Peyer's patch (tissue), 4 donors: Measurements from ENCODE around the gene GRIP1. TPM values are rescaled to one million over a fixed set of nuclear protein-coding genes. Genes with fewer than 3 reads are reported as not detected.

Source experiments
- DNase-seq, 3 donors: peaks; one replicate each; pipeline ENCODE4 v3.0.0-alpha.2; 2017 to 2019
- H3K27ac ChIP-seq, 4 donors: fragments of 200-600 bp; sonication (generic); one replicate each; pipeline ENCODE4 v1.5.1; 2016 to 2019
- H3K27me3 ChIP-seq, 2 donors: fragments of 200-600 bp; sonication (generic); one replicate each; pipeline ENCODE4 v1.5.1; 2019
- H3K36me3 ChIP-seq, 3 donors: fragments of 200-600 bp; sonication (generic); one replicate each; pipeline ENCODE4 v1.5.1; 2016 to 2019
- H3K4me1 ChIP-seq, 4 donors: fragments of 200-600 bp; sonication (generic); one replicate each; pipeline ENCODE4 v1.5.1; 2016 to 2019
- H3K4me3 ChIP-seq, 4 donors: fragments of 200-600 bp; sonication (generic); 1 replicate in 3 of 4; 2 replicates in 1 of 4; pipeline ENCODE4 v1.5.1; 2016 to 2019; ENCODE audit warnings: mild to moderate bottlenecking in 1 of 4
- H3K9me3 ChIP-seq, 4 donors: fragments of 200-600 bp; sonication (generic); one replicate each; pipeline ENCODE4 v1.5.1; 2016 to 2019; ENCODE audit warnings: mild to moderate bottlenecking in 1 of 4
- CTCF ChIP-seq, 6 experiments: fragments of 450-650 bp in 4 of 6; fragments of 200-600 bp in 2 of 6; sonication (generic) in 1 of 6; IDR thresholded peaks; one replicate each; pipeline ENCODE4 v1.5.1; 2017 to 2019; ENCODE audit warnings: antibody characterized with exemption in 6 of 6, mild to moderate bottlenecking in 3 of 6, moderate library complexity in 1 of 6
- POLR2A ChIP-seq, 2 donors: fragments of 450-650 bp; IDR thresholded peaks; one replicate each; pipeline ENCODE4 v1.5.1; 2017; ENCODE audit warnings: antibody characterized with exemption in 2 of 2, mild to moderate bottlenecking in 2 of 2, moderate library complexity in 2 of 2
- total RNA-seq, 4 donors: library from RNA; depleted of rRNA; stranded (reverse); fragments of >200 nt; gene quantifications; one replicate each; pipeline ENCODE4 v1.1.0, GENCODE V29; 2016

Gene GRIP1
- total RNA-seq, 4 donors from 2014 or later = 0.66 to 5.2 (median 1.4) TPM

DNA sequence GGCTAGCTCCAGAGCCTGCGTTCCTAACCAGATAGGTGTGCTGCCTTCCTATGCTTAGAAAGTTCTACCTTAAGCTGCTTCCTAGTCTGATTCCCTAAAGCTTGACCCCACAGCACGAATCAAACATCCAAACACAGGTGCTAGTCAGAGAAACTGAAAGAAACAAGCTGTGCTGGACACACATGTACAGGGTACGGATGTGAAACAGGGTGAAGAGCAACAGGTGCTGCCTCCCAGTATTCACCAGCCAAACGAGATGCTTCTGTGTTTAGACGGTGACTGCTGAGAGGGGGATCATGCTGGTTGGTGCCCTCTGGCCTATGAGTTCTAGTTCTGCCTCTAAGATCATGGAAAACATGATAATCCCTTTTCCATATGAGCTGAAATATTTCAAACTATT lies 105.3 kb downstream of the GRIP1 start:
- H3K4me3 ChIP-seq = no peak overlapping the region
- DNase-seq = no peak
- H3K9me3 ChIP-seq = no peaks in the 10 kb centered on the region
- no peaks in the 10 kb centered on the region for H3K4me1 ChIP-seq
- no peaks in the 10 kb centered on the region for H3K36me3 ChIP-seq
- no peak overlapping the region for H3K27ac ChIP-seq
- TF ChIP-seq CTCF (IDR thresholded peaks at IDR 0.05) = no peak
- no peak for TF ChIP-seq POLR2A (IDR thresholded peaks at IDR 0.05)
- no peaks in the 10 kb centered on the region for H3K27me3 ChIP-seq

- H3K9me3 ChIP-seq = no peaks in the 10 kb centered on the region
- no peak for DNase-seq
- H3K27ac ChIP-seq = no peak overlapping the region
- H3K4me1 ChIP-seq = no peaks in the 10 kb centered on the region
- no peaks in the 10 kb centered on the region for H3K36me3 ChIP-seq
- TF ChIP-seq POLR2A (IDR thresholded peaks at IDR 0.05) (no peak), CTCF (IDR thresholded peaks at IDR 0.05) (no peak)
- no peaks in the 10 kb centered on the region for H3K27me3 ChIP-seq
- no peak overlapping the region for H3K4me3 ChIP-seq
Observed at GRCh38 chr12:66572845-66573244, 106.0 kb downstream of the GRIP1 start.

DNA sequence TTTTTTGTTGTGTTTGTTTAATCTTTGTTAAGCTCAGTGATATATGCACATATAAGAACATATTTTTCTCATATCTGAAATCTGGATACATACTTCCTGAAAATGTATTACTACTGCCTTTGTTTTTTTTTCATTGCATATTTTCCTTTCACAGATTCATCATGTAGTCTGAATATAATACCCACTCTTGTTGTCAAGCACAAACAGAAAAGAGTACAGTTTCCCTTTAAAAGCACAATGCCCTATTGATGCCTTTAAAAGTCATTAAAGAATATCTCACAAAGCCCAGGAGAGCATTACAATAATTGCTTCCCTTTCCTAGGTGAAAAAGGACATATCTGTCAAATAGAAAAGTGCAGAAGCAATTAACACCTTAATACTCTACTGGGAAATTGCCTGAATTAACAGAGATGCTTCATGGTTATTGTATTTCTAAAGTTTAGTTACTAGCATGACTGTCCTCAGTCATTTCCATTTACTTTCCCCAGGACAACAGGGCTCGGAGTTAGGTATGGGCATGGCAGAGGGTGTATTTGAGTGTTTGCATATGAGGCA lies 107.4 kb downstream of the GRIP1 start:
- Histone ChIP-seq H3K4me1 (no peaks in the 10 kb centered on the region), H3K27me3 (no peaks in the 10 kb centered on the region), H3K9me3 (no peaks in the 10 kb centered on the region), H3K4me3 (no peak overlapping the region), H3K36me3 (no peaks in the 10 kb centered on the region), H3K27ac (no peak overlapping the region)
- DNase-seq = no peak
- TF ChIP-seq POLR2A (IDR thresholded peaks at IDR 0.05) (no peak), CTCF (IDR thresholded peaks at IDR 0.05) (no peak)

GRCh38 chr12:66563220-66563619 lies 115.7 kb downstream of the GRIP1 start:
- Histone ChIP-seq H3K27me3 (no peaks in the 10 kb centered on the region), H3K4me1 (no peaks in the 10 kb centered on the region)
- DNase-seq = no peak

GRCh38 chr12:66555113-66555512 lies 123.8 kb downstream of the GRIP1 start:
- Histone ChIP-seq H3K4me1 (no peaks in the 10 kb centered on the region), H3K36me3 (no peaks in the 10 kb centered on the region), H3K4me3 (no peak overlapping the region), H3K27ac (no peak overlapping the region), H3K9me3 (no peaks in the 10 kb centered on the region), H3K27me3 (no peaks in the 10 kb centered on the region)
- no peak for DNase-seq
- TF ChIP-seq POLR2A (IDR thresholded peaks at IDR 0.05) (no peak), CTCF (IDR thresholded peaks at IDR 0.05) (no peak)

More at GRCh38 chr12:66563220-66563619, 115.7 kb downstream of the GRIP1 start:
- Histone ChIP-seq H3K27ac (no peak overlapping the region), H3K9me3 (no peaks in the 10 kb centered on the region), H3K4me3 (no peak overlapping the region), H3K36me3 (no peaks in the 10 kb centered on the region)
- no peak for TF ChIP-seq POLR2A (IDR thresholded peaks at IDR 0.05)
- TF ChIP-seq CTCF (IDR thresholded peaks at IDR 0.05) = no peak

DNA sequence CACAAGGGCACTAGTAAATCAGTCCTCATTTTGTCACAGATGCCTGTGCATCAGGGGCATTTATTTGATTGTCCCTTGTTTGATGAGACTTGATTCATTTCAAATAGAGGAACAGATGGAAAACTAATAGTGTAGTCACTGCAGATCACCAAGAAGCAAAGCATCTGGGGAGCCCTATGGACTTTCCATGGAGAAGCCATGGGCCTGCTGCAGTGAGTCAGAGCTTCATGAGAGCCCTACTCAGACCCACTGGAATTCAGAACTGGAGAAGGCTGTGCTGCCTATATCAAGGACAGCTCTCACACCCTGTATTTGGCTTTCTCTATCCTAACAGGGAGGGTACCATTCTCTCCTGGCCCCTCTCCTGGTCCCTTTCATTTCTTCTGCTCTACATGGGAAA lies 126.2 kb downstream of the GRIP1 start:
- Histone ChIP-seq H3K4me1 (no peaks in the 10 kb centered on the region), H3K9me3 (no peaks in the 10 kb centered on the region), H3K4me3 (no peak overlapping the region), H3K27me3 (no peaks in the 10 kb centered on the region), H3K36me3 (no peaks in the 10 kb centered on the region), H3K27ac (no peak overlapping the region)
- DNase-seq = no peak
- TF ChIP-seq CTCF (IDR thresholded peaks at IDR 0.05) = no peak
- TF ChIP-seq POLR2A (IDR thresholded peaks at IDR 0.05) = no peak
